Nephron progenitor cell (in vitro differentiated cells): ENCODE data around the gene NKD1.

Experiments used
- DNase-seq: peaks from one replicate; pipeline ENCODE4 v3.0.0; 2021
- H3K27ac Mint-ChIP-seq: 2 replicates; pipeline ENCODE4 v1.8.0; 2021; ENCODE audit warnings: mild to moderate bottlenecking, moderate library complexity, mixed read lengths
- H3K27me3 Mint-ChIP-seq: 2 replicates; pipeline ENCODE4 v1.8.0; 2021; ENCODE audit warnings: mild to moderate bottlenecking, low read depth, mixed read lengths; ENCODE audit not compliant: poor library complexity
- H3K36me3 Mint-ChIP-seq: 2 replicates; pipeline ENCODE4 v1.8.0; 2021; ENCODE audit warnings: low read depth, mixed read lengths
- H3K4me1 Mint-ChIP-seq: 2 replicates; pipeline ENCODE4 v1.8.0; 2021; ENCODE audit warnings: mixed read lengths
- H3K4me3 Mint-ChIP-seq: 2 replicates; pipeline ENCODE4 v1.8.0; 2021; ENCODE audit warnings: mild to moderate bottlenecking, moderate library complexity, mixed read lengths
- H3K9me3 Mint-ChIP-seq: 2 replicates; pipeline ENCODE4 v1.8.0; 2021; ENCODE audit warnings: mild to moderate bottlenecking, moderate library complexity, mixed read lengths
- TF ChIP-seq, protein P1 (sequence below): fragments of 200-600 bp; sonication (generic); IDR thresholded peaks from 2 replicates; pipeline ENCODE4 v1.5.0; 2021; ENCODE audit warnings: antibody characterized with exemption

NKD1 gene

DNA sequence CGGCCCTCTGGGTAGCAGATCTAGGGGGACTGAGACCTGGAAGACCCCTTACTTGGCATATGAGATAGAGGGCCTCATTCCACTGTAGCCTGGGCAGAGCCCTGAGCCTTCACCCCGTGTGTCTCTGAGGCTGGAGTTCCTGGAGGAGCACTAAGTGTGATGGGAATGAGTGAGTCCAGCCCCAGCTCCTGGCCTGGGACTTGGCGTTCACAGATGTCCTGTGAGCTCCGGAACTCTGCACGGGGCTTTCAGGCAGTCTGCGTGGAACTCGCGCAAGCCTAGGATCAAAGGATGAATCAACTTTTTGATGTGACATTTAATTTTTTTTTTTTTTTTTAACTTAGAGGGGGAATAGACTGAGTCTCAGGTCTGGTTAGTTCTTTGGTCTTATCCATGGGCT lies 1.8 kb downstream of the NKD1 start:
- Mint-ChIP-seq H3K4me3 (peak overlapping the region; percentile 86), H3K36me3 (peaks cover 36% of the 10 kb centered on the region), H3K27me3 (no peaks in the 10 kb centered on the region), H3K27ac (peak overlapping the region; percentile 36), H3K9me3 (peaks cover 5% of the 10 kb centered on the region), H3K4me1 (peaks cover 75% of the 10 kb centered on the region)
- TF ChIP-seq, protein P1, sequence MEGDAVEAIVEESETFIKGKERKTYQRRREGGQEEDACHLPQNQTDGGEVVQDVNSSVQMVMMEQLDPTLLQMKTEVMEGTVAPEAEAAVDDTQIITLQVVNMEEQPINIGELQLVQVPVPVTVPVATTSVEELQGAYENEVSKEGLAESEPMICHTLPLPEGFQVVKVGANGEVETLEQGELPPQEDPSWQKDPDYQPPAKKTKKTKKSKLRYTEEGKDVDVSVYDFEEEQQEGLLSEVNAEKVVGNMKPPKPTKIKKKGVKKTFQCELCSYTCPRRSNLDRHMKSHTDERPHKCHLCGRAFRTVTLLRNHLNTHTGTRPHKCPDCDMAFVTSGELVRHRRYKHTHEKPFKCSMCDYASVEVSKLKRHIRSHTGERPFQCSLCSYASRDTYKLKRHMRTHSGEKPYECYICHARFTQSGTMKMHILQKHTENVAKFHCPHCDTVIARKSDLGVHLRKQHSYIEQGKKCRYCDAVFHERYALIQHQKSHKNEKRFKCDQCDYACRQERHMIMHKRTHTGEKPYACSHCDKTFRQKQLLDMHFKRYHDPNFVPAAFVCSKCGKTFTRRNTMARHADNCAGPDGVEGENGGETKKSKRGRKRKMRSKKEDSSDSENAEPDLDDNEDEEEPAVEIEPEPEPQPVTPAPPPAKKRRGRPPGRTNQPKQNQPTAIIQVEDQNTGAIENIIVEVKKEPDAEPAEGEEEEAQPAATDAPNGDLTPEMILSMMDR, result no peak
- DNase-seq, result no peak

- Mint-ChIP-seq H3K4me1 (peaks cover 75% of the 10 kb centered on the region), H3K27me3 (no peaks in the 10 kb centered on the region), H3K9me3 (peaks cover 5% of the 10 kb centered on the region), H3K36me3 (peaks cover 46% of the 10 kb centered on the region), H3K27ac (peak overlapping the region; percentile 36), H3K4me3 (peak overlapping the region; percentile 86)
- no peak for DNase-seq
- TF ChIP-seq, protein P1, result no peak
These were observed 2.9 kb downstream of the NKD1 start for GRCh38 chr16:50550866-50551641.

- TF ChIP-seq, protein P1, result no peak
- H3K4me1 Mint-ChIP-seq, result peaks cover 76% of the 10 kb centered on the region
- peak overlapping the region; percentile 36 for H3K4me3 Mint-ChIP-seq
- H3K27ac Mint-ChIP-seq, result peak overlapping the region; percentile 27
- peaks cover 62% of the 10 kb centered on the region for H3K36me3 Mint-ChIP-seq
- H3K9me3 Mint-ChIP-seq, result peaks cover 13% of the 10 kb centered on the region
- H3K27me3 Mint-ChIP-seq, result no peaks in the 10 kb centered on the region
- no peak for DNase-seq
These were observed 4.4 kb downstream of the NKD1 start for GRCh38 chr16:50552476-50553101.

- DNase-seq, result no peak
- TF ChIP-seq, protein P1, result no peak
- peak overlapping the region; percentile 27 for H3K27ac Mint-ChIP-seq
- peaks cover 14% of the 10 kb centered on the region for H3K9me3 Mint-ChIP-seq
- H3K27me3 Mint-ChIP-seq, result peaks cover under 1% of the 10 kb centered on the region
- peak overlapping the region; percentile 19 for H3K4me3 Mint-ChIP-seq
- peaks cover 78% of the 10 kb centered on the region for H3K4me1 Mint-ChIP-seq
- H3K36me3 Mint-ChIP-seq, result peaks cover 68% of the 10 kb centered on the region
These were observed 5.0 kb downstream of the NKD1 start for GRCh38 chr16:50553182-50553710.

GRCh38 chr16:50553731-50554360 lies 5.7 kb downstream of the NKD1 start:
- TF ChIP-seq, protein P1, result no peak
- Mint-ChIP-seq H3K4me3 (peak overlapping the region; percentile 19), H3K9me3 (peaks cover 14% of the 10 kb centered on the region), H3K36me3 (peaks cover 73% of the 10 kb centered on the region), H3K27me3 (peaks cover 4% of the 10 kb centered on the region), H3K27ac (no peak overlapping the region), H3K4me1 (peaks cover 82% of the 10 kb centered on the region)
- no peak for DNase-seq
